Vagina (tissue), 2 donors: ENCODE data around the gene BIRC5. TPM values are rescaled to one million over a fixed set of nuclear protein-coding genes. Genes with fewer than 3 reads are reported as not detected.
"Not testable (repeated sequence)": the region's sequence is repeated elsewhere in the genome, so short reads cannot be mapped to it uniquely, and the experiment has no call there.

Experiments used
- DNase-seq, 2 donors: peaks; one replicate each; pipeline ENCODE4 v3.0.0-alpha.2; 2017; ENCODE audit errors: extremely low spot score in 2 of 2
- H3K27ac ChIP-seq: fragments of 200-600 bp; sonication (generic); one replicate; pipeline ENCODE4 v1.5.1; 2019
- H3K27me3 ChIP-seq: fragments of 200-600 bp; sonication (generic); one replicate; pipeline ENCODE4 v1.5.1; 2019
- H3K36me3 ChIP-seq, 2 donors: fragments of 200-600 bp; sonication (generic); one replicate each; pipeline ENCODE4 v1.5.1; 2017 to 2019
- H3K4me1 ChIP-seq: fragments of 200-600 bp; sonication (generic); one replicate; pipeline ENCODE4 v1.5.1; 2019
- H3K4me3 ChIP-seq, 2 donors: fragments of 200-600 bp; sonication (generic); 1 replicate in 1 of 2; 2 replicates in 1 of 2; pipeline ENCODE4 v1.5.1; 2016 to 2019
- H3K9me3 ChIP-seq: fragments of 200-600 bp; sonication (generic); one replicate; pipeline ENCODE4 v1.5.1; 2019
- POLR2A ChIP-seq, 2 donors: fragments of 450-650 bp; IDR thresholded peaks; one replicate each; pipeline ENCODE4 v1.6.1; 2017; ENCODE audit warnings: antibody characterized with exemption in 2 of 2, mild to moderate bottlenecking in 2 of 2, moderate library complexity in 2 of 2
- POLR2AphosphoS5 ChIP-seq, 2 donors: sonication (generic); formaldehyde crosslinking; IDR thresholded peaks; one replicate each; pipeline ENCODE4 v1.9.0; 2017; ENCODE audit warnings: antibody characterized with exemption in 2 of 2, mild to moderate bottlenecking in 2 of 2, low read depth in 1 of 2; ENCODE audit not compliant: insufficient read depth in 1 of 2
- intact Hi-C: fragments of 100-400 bp; cut with DNase I; formaldehyde crosslinking; loops from one replicate; pipeline ENCODE4 v1.15.1; 2023
- total RNA-seq: library from RNA; depleted of rRNA; stranded (reverse); fragments of >200 nt; gene quantifications from one replicate; pipeline ENCODE4 v1.2.3, GENCODE V29; 2016
- TF ChIP-seq, protein P1 (sequence below), 3 experiments: fragments of 450-650 bp in 2 of 3; fragments of 200-600 bp in 1 of 3; sonication (generic) in 1 of 3; IDR thresholded peaks; one replicate each; pipeline ENCODE4 v1.5.1; 2017 to 2019; ENCODE audit warnings: antibody characterized with exemption in 3 of 3, mild to moderate bottlenecking in 2 of 3, moderate library complexity in 2 of 3

The BIRC5 gene
- total RNA-seq, 1 donor from 2014 or later: 3.4 TPM

DNA sequence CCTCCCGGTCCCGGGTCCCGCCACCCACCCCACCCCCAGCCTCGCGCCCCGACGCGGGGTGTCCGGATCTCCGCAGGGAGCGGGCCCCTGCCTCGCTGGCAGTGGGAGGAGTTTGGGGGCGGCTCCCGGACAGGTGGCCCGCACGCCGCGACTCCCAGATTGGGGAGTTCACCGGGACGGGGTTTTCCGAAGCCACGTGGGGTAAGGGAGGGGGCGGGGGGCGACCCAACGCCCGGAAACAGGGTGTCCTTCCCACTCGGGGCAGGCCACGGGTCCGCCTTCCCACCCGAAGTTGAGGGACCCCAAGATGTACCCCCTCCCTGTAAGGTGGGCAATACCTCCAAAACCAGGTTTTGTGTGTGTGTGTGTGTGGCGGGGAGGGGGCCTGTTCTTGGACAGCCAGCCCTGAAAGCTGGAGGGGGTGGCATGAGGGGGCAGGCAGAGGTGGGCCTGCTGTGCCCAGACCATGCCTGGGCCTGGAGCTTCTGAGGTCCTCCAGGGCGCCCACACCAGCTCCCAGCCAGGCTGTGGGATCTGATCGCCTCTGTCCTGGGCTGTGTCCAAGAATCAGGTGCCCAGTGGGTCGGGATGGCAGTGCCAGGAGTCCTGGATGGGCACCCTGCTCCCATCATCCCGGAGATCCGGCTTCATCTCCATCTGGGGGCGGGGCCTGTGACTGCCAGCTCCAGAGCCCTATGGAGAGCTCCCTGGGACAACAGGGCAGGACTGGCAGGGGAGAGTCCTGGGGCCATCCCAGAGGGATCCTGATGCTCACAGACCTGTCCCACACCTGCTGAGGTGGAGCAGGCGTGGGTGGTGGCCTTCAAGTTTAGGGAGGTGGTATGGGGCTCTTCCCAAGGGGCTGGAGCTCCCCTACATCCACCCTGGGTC is 44.9 kb upstream of the BIRC5 start:
- H3K4me3 ChIP-seq: peak overlapping the region; percentile 80 to 88
- TF ChIP-seq POLR2A (IDR thresholded peaks at IDR 0.05) (no peak), POLR2AphosphoS5 (IDR thresholded peaks at IDR 0.05; ENCODE audit: insufficient read depth in 1 of 2, low read depth in 1 of 2) (no peak)
- TF ChIP-seq, protein P1, sequence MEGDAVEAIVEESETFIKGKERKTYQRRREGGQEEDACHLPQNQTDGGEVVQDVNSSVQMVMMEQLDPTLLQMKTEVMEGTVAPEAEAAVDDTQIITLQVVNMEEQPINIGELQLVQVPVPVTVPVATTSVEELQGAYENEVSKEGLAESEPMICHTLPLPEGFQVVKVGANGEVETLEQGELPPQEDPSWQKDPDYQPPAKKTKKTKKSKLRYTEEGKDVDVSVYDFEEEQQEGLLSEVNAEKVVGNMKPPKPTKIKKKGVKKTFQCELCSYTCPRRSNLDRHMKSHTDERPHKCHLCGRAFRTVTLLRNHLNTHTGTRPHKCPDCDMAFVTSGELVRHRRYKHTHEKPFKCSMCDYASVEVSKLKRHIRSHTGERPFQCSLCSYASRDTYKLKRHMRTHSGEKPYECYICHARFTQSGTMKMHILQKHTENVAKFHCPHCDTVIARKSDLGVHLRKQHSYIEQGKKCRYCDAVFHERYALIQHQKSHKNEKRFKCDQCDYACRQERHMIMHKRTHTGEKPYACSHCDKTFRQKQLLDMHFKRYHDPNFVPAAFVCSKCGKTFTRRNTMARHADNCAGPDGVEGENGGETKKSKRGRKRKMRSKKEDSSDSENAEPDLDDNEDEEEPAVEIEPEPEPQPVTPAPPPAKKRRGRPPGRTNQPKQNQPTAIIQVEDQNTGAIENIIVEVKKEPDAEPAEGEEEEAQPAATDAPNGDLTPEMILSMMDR (IDR thresholded peaks at IDR 0.05): no peak
- intact Hi-C loops: no loop called here
- H3K27ac ChIP-seq: peak overlapping the region; percentile 88
- no peaks in the 10 kb centered on the region for H3K27me3 ChIP-seq
- DNase-seq: no peak
- H3K9me3 ChIP-seq: no peaks in the 10 kb centered on the region
- H3K4me1 ChIP-seq: peaks cover 49% of the 10 kb centered on the region
- H3K36me3 ChIP-seq: no peaks in the 10 kb centered on the region

DNA sequence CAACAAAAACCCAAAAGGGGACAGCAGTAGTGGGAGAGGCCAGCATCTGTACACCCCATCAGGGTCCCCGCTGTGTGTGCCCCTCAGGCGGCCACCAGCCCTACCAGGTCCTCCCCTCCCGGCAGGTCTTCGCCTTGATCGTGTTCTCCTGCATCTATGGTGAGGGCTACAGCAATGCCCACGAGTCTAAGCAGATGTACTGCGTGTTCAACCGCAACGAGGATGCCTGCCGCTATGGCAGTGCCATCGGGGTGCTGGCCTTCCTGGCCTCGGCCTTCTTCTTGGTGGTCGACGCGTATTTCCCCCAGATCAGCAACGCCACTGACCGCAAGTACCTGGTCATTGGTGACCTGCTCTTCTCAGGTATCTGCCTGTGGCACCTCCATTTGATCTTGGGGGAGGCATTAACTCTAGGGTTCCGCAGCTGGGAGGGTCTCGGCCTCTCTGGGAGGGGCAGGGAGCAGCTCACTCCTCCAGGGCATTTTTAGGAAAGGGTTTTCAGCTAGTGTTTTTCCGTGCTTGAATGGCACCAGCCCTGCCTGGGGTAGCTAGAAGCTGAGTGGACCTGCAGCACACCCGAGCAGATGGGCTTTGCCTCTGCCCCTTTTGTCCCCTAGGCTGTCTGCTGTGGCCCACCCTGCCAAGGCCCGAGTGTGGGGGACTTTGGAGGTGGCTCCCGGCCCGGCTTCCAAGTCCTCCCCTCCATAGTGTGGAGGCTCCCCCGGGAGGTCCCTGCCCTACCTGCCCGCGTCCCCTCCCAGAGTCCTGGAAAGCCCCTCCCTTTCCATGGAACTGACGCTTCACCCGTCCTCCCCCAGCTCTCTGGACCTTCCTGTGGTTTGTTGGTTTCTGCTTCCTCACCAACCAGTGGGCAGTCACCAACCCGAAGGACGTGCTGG is 43.1 kb upstream of the BIRC5 start:
- Histone ChIP-seq H3K36me3 (no peaks in the 10 kb centered on the region), H3K27me3 (no peaks in the 10 kb centered on the region), H3K27ac (no peak overlapping the region), H3K9me3 (no peaks in the 10 kb centered on the region), H3K4me3 (no peak overlapping the region), H3K4me1 (peaks cover 67% of the 10 kb centered on the region)
- no peak for DNase-seq
- TF ChIP-seq, protein P1 (IDR thresholded peaks at IDR 0.05): no peak
- TF ChIP-seq POLR2AphosphoS5 (IDR thresholded peaks at IDR 0.05; ENCODE audit: insufficient read depth in 1 of 2, low read depth in 1 of 2) (no peak), POLR2A (IDR thresholded peaks at IDR 0.05) (no peak)
- intact Hi-C loops: no loop called here

DNA sequence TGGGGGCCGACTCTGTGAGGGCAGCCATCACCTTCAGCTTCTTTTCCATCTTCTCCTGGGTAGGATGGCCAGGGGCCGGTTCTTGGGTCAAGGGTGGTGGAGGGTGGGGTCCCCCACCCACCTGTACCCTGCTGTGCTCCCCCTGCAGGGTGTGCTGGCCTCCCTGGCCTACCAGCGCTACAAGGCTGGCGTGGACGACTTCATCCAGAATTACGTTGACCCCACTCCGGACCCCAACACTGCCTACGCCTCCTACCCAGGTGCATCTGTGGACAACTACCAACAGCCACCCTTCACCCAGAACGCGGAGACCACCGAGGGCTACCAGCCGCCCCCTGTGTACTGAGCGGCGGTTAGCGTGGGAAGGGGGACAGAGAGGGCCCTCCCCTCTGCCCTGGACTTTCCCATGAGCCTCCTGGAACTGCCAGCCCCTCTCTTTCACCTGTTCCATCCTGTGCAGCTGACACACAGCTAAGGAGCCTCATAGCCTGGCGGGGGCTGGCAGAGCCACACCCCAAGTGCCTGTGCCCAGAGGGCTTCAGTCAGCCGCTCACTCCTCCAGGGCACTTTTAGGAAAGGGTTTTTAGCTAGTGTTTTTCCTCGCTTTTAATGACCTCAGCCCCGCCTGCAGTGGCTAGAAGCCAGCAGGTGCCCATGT is 42.3 kb upstream of the BIRC5 start:
- Histone ChIP-seq H3K27ac (peak overlapping the region; percentile 79), H3K4me1 (peaks cover 75% of the 10 kb centered on the region)
- H3K36me3 ChIP-seq, DNase-seq, H3K9me3 ChIP-seq, intact Hi-C loops, H3K27me3 ChIP-seq, H3K4me3 ChIP-seq: not testable (repeated sequence)

DNA sequence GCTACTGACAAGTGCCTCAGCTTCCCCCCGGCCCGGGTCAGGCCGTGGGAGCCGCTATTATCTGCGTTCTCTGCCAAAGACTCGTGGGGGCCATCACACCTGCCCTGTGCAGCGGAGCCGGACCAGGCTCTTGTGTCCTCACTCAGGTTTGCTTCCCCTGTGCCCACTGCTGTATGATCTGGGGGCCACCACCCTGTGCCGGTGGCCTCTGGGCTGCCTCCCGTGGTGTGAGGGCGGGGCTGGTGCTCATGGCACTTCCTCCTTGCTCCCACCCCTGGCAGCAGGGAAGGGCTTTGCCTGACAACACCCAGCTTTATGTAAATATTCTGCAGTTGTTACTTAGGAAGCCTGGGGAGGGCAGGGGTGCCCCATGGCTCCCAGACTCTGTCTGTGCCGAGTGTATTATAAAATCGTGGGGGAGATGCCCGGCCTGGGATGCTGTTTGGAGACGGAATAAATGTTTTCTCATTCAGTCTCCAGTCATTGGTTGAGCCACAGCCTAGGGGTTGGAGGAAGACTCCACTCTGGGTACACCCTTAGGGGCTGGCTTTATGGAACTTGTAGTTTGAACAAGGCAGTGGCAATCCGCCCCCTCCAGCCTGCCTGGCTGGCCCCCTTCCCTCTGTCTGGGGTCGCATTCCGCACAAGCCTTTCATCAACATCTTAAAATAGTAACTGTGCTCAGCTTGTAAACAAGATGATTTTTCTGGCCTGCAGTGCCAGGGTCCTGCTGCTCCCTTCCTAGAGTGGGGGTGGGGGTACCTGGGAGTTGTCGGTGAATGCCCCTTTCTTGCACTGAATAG is 41.6 kb upstream of the BIRC5 start:
- H3K27ac ChIP-seq: peak overlapping the region; percentile 79
- no peaks in the 10 kb centered on the region for H3K36me3 ChIP-seq
- peaks cover 79% of the 10 kb centered on the region for H3K4me1 ChIP-seq
- DNase-seq: no peak
- no peak overlapping the region for H3K4me3 ChIP-seq
- intact Hi-C loops: no loop called here
- TF ChIP-seq POLR2AphosphoS5 (IDR thresholded peaks at IDR 0.05; ENCODE audit: insufficient read depth in 1 of 2, low read depth in 1 of 2): no peak
- no peak for TF ChIP-seq POLR2A (IDR thresholded peaks at IDR 0.05)
- TF ChIP-seq, protein P1 (IDR thresholded peaks at IDR 0.05): no peak
- no peaks in the 10 kb centered on the region for H3K27me3 ChIP-seq
- H3K9me3 ChIP-seq: no peaks in the 10 kb centered on the region
